Myocyte (in vitro differentiated cells): Measurements from ENCODE around the gene NTF3. TPM values are rescaled to one million over a fixed set of nuclear protein-coding genes. Genes with fewer than 3 reads are reported as not detected.

Experiments
- DNase-seq: peaks from one replicate; pipeline ENCODE4 v3.0.0-alpha.2; 2012; ENCODE audit warnings: low read depth
- total RNA-seq: library from RNA; depleted of rRNA; stranded (reverse); fragments of >200 nt; gene quantifications from 2 replicates; pipeline ENCODE4 v1.2.3, GENCODE V29; 2014

Gene NTF3
- total RNA-seq, 1 donor from 2014 or later = 1.0 TPM

DNA sequence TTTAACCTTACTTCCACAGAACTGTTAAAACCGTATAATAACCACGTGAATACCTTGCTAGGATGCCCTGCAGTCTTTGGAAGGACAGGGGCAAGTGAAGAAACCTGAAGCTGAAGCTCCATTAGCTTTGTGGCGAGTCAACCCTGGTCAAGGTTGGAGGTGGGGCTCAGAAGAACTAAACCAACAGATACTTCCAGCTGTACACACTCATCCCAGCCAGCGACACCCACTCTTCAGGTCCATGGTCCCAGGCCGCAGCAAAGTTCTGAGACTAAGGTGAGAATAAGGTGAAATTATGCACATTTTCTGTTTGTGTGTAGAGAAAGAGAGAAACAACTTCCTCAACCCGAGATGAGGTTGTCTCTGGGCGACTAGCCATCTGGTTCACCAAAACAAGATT, 77.6 kb downstream of the NTF3 start:
- DNase-seq = no peak

DNA sequence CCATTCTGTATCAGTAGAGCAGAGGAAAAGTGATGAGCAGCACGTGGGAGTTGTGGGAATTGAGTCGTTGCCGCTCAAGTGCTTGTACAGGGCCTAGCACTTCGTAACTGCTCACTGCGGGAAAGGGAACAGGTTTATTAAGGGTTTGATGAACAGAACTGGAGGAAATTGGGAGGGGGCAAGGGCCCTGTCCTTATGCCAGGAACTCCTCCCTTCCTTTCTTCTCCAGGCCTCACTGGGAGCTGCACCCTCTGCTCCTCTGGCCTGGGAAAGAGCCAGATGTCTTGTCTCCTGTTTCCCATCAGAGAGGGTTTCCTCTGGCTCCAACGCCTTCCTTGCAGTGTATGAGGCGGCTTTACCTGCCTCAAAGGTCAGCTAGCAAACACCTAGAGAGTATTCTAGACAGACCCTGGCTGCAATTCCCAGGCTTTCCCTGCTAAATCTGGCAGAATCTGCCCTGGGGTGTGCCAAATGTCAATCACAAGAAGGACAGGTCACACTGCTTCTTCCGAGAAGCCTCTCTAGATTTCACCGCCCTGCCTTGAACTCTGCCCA, 78.4 kb downstream of the NTF3 start:
- no peak for DNase-seq

GRCh38 chr12:5511256-5511643, 79.3 kb downstream of the NTF3 start:
- DNase-seq = no peak

DNA sequence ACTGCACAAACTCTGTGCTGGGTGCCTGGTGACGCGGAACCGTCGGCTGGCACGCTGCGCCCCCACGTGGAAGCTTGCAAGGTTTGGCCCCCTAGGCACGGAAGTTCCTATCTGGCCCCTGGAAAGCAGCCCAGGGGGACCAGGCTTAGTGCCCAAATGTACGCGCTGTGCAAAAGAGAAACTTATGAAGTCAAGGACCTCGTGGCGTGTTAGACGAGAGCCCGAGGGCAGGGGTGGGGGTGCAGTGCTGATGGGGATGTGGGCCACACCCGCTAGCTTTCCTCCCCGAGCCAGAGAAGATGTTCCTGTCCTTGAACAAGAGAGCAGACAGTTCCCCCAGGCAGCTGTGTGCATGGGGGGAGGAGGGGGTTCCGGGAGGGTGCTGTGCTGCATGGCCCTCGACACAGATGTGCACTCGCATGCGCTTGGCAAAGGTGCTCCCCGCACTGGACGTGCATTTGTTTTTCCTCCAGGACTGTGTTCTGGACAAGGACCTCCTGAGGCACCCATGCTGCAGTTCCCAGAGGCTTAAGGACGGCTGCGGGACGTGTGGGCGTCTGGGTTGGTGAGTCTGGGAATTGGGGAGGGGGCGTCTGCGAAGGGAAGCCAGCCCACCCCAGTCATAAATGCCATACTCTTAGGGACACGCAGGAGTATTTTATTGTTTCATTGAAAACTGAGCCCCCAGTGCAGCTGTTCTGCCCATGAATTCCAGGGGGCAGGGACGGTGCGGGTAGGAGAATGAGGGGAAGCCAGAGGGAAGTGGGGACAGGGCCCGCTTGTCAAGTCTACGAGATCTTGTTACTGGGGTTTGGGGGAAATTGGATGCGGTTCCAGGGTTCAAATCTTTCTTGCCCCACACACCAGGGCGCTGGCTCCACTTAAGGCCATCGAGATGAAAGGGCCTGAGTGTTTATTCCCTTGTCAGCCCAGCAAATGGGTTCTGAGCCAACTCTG, 80.0 kb downstream of the NTF3 start:
- no peak for DNase-seq

- no peak for DNase-seq
These were observed 80.7 kb downstream of the NTF3 start for GRCh38 chr12:5512601-5512970.

DNA sequence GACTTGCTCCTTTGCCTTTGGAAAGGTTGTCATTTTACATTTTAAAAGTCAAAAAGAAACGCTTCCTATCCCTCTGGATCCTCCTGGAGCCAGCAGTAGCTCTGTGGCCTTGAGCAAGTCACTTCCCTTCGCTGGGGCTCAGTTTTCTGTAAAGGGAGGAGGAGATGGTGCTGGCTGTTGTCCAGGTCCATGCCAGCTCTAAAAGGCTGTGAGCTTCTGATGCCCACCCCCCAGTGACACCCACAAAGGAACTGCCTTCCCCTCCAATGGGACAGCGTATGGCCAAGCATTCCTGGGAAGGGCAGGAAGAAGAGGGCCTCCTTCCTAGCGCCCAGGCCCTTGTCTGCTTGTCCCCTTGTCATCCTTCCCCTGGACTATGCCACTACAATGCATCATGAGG, 81.5 kb downstream of the NTF3 start:
- no peak for DNase-seq

DNA sequence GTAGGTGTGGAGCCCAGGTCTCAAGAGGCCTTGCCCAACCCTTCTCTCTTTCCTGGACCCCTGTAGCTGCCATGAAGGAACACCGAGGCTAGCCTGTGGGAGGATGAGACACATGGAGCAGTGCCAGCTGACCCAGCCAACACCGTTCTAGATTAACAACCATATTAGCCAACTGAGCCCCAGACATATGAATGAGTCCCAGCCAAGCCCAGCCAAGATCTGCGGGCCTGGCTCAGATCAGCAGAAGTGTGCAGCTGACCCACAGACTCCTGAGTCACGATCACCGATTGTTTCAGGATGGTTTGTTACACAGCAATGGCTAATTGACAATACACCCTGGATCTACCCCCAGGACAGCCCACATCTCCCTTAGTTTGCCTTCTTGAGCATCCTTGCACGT, 82.1 kb downstream of the NTF3 start:
- DNase-seq = no peak

DNA sequence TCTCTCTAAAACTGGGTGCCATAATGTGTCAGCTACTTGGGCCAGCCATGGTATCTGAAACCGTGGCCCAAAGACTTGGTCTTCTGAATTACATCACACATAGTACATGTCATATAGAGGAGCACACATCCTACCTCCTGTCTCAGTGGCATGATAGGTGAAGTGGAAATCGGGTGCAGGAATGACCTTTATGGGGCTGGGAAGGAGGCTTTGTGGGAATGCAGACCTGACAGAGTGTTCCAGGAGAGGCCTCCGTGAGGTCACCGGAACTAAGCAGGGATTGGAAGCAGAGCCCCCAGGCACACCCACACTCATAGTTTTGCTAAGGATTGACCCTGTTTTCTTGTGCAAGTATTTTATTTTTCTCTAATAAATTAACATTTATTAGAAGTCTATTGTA, 82.6 kb downstream of the NTF3 start:
- DNase-seq = no peak

DNA sequence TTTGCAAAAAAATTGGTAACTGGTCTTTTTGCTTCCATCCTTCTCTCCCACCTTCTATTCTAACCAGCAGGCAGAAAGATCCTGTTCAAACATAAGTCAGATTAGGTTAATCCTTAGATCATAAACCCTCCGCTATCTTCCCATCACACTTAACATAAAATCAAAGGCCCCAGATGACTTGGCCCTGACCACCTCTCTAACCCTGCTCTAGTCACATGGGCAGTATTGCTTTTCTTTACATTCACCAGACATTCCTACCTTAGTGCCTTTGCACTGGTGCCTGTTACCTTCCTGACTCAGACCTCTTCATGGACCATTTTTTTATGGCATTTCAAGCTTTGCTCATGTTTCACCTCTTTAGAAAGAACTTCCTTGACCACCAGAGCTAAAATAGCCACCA, 83.5 kb downstream of the NTF3 start:
- DNase-seq = no peak

DNA sequence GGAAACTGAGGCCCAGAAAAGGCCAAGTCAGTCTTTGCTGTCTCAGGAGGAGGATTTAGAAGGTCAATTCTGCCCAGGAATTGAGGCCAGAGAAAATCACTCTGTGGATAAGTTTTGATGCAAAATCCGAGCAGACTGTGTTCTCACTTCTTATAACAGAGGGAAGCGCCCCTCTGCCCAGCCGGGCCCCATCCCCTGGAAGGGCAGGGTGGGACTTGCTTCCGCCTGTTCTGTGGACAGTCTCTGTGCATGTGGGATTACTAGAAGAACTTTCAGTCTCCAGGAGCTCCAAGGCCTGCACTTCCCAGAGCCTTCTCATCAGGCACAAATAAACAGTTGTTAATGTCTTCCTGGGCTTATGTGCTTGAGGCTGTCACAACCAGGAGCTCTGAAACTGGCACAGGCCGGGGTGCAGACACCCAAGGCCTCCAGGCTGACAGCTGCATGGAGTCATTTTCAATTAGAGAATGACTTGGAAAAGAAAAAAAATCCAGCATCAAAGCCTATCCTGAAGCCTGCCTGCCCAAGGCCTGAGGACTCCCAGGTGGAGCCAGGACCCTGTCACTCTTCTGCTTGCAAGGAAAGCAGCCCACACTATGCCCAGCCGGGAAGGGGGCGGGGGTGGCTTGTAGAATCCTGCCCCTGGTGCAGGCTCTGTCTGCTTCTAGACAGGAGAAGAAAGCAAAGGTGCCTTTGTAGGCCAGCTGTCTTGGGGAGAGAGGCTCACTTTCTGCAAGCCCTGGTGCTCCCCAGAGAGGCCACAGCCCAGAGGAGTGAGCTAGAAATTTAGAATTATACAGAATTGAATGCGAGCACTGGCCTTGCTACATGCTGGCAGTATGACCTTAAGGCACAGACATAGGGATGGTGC, 84.7 kb downstream of the NTF3 start:
- DNase-seq = no peak

- no peak for DNase-seq
These were observed 86.9 kb downstream of the NTF3 start for GRCh38 chr12:5518584-5519365.

GRCh38 chr12:5520037-5520436, 88.1 kb downstream of the NTF3 start:
- no peak for DNase-seq

DNA sequence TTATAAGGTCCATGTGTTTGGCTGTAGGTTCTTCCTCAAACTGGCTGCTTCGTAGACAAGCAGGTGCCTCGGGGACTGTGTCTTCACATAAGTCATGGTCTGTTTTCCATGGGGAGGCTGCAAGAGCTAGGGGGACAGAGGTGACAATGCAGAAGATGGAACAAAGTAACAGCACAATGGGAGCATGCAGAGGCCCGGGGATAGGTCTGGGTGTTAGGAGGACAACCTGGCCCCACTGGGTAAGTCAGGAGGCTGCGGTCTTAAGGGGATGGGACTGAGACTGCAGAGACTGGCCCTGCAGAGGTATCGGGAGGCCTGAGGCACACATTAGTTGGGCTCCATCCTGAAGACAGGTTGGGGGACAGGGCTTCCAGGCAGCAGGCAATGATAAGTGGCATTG, 88.9 kb downstream of the NTF3 start:
- no peak for DNase-seq

DNA sequence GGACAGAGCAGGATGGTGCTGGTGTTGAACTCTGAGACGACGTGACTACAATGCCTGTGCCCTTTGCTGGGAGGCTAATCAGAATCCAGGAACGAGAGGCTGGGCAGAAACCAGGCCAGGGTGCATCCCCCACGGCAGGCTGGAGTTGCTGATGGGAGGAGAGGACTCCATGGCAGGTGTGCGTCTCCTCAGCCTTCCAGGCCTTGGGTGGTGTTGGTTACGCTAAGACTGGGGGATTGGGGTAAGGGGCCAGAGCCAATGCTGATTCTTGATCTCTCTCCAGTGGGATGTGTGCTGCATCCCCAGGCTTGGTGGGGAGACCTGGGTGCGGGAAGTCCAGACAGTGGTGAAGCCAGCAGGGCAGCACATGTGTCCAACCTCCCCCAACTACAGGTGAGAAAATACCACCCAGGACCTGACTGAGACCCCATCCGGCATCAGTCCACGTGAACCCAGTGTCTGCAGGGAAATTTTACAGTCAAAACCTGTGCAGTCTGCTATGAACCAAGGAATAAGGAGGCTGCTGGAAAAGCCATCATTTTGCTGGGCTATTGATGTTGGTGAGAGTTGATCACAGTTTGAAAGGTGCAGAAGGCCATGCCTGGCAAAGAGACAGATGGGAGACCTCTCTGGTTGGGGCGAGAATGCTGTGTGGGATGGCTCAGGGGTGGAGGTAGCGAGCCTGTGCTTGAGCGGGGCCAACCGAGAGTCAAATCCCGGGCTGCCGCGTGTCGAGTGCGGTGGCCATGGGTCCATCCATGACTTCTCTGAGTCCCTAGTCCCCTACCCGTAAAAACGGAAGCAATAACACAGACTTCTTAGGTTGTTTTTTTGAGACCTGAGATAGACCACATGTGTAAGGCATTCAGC, 89.8 kb downstream of the NTF3 start:
- no peak for DNase-seq

DNA sequence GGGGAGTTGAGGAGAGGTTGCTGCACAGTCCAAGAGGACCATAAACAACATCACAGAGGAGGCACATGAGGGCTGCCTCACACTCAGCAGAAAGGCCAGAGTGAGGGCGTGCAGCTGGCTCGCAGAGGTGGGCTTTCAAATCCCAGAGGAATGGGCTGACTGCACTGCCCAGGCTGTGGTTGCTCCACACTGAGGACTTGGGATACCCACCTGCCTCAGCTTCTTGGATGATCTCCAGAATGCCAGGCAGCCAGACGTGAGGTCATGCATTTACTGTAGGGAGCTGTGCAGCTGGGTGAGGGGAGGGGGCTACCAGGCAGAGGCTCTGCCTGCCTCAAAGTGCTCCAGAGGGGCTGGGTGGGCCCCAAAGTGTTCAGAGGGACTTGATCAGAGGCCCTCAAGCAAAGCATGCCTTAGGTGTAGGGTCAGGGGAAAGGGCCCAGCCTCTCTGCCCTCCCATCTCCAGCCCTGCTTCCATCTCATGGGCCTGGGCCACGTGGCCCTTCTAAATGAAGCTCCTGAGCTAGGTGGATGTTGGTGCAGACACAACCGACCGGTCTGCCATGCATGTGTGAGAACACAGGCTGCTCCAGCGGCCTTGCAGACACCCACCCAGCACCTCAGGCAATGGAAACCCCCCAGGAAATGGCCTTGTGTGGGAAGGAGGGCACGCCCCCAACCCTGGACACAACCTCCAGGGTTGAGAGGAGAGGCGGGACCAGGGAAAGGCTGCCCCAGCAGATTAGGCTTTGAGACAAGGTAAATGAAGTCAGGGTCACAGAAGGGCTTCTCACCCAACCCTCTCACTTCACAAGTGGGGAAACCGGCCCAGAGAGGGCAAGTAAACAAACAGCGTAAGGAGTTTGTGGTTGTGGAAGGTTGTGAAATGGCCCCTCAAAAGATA, 90.8 kb downstream of the NTF3 start:
- DNase-seq = no peak

GRCh38 chr12:5523396-5524115, 91.6 kb downstream of the NTF3 start:
- no peak for DNase-seq

DNA sequence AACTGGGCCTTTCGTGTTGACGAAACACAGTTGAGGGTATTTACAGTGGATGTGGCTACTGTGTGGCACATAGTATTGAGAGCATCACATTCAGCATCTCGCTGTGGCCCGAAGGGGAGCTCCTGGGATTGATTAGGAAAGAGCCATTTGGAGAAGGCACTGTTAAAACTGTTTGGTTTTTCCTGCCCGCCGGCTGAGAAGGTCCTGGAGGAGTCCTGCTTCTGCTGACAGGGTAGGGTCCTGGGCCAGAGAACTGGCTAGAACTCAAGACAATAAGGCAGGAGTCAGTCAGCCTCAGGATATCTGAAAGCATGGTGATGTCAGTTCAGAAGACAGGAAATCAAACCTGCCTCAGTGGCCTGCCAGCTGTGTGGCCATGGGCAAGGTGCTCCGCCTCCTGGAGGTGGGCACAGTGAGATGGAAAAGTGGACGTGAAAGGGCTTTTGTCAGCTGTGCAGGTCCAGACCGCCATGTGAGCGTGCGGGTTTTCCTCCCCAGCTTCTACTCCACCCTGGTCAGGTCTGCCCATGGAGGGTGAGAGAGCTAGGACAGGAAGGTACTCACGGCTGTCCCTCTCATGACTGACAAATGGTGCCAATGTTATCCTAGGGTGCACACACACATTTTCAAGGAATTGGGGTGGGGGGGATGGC, 92.3 kb downstream of the NTF3 start:
- no peak for DNase-seq
